Stimulated activated CD4-positive, alpha-beta T cell treated with anti-CD3 and anti-CD28 coated beads, Interleukin-15, amount 100 ng/mL, for 1 hour (primary cell): ENCODE results near the gene NRG3.

Experiments
- DNase-seq, 2 donors: peaks; one replicate each; pipeline ENCODE4 v3.0.0-alpha.2; 2020; ENCODE audit warnings: low read depth in 1 of 2, low spot score in 1 of 2

NRG3 gene

GRCh38 chr10:82084496-82084895 is 209.5 kb downstream of the NRG3 start:
- DNase-seq, result no peak

GRCh38 chr10:82084904-82085303 is 209.9 kb downstream of the NRG3 start:
- DNase-seq, result no peak

GRCh38 chr10:82089327-82089726 is 214.3 kb downstream of the NRG3 start:
- DNase-seq, result no peak

DNA sequence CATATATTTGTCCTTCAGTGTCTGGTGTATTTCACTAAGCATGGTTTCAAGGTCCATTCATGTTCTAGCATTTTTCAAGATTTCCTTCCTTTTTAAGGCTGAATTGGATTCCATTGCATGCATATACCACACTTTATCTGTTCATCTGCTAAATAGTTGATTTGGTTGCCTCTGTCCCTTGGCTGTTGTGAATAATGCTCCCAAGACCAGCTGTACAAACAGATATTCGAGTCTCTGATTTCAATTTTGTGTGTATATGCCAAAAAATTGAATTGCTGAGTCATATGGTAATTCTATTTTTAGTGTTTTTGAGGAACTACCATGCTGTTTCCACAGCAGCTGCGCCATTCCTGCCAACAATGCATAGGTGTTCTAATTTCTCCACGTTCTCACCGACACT is 216.4 kb downstream of the NRG3 start:
- no peak for DNase-seq

DNA sequence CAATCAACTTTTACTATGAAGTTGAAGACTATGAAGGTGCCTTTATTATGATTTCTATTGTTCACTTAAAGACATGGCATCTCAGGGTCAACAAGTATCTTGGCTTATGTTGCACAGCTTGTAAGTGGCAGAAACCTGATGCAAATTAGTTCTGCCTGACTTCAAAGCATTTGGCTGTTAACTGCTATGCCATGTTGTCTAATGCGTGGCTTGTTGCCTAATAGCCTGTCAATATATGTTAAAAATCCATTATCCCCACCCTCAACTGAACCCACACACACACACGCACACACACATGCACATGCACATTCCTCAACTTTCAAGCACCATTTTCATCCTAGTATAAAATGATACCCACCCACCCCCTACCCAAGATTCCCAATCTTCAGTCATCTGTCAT is 217.1 kb downstream of the NRG3 start:
- DNase-seq, result no peak

GRCh38 chr10:82124713-82125112 is 249.7 kb downstream of the NRG3 start:
- DNase-seq, result no peak

DNA sequence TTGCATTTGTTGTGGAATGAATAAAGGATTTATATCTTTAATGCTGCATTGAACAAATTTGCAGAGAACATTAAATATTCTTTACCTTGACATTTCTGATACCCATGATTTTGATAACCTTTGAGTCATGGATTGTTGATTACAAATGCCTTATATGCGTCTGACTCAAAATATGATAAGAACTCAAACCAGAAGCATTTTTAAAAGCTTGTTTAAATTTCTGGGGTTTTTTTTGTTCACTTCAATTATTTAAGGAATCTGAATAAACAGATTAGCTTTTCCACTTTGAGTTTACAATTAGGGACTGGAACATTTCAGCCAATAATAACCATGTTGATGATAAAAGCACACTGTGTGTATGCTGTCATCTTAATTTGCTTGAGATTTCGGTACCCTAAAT is 253.5 kb downstream of the NRG3 start:
- DNase-seq, result no peak

GRCh38 chr10:82136103-82136502 is 261.1 kb downstream of the NRG3 start:
- DNase-seq, result no peak

GRCh38 chr10:82144153-82144552 is 269.2 kb downstream of the NRG3 start:
- DNase-seq, result no peak

DNA sequence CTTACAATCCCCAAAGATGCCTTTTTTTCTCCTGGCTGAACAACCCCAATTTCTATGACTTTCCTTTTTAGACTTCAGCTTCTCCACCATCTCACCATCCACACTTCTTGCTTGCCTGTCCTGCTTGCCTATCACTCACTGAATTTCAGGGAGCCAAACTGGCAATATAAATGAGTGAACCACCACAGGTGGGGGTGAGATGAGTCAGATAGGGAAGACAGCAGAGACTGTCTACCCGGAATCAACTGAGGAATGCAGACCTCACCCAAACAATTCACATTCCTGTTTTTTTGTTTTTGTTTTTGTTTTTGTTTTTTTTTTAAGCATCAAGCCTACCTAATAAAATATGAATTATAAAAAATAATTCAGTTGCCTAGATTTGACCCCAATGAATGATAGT is 273.8 kb downstream of the NRG3 start:
- DNase-seq, result no peak

- no peak for DNase-seq
These were observed 274.7 kb downstream of the NRG3 start for GRCh38 chr10:82149674-82150073.

GRCh38 chr10:82150123-82150900 is 275.3 kb downstream of the NRG3 start:
- no peak for DNase-seq

- no peak for DNase-seq
These were observed 285.3 kb downstream of the NRG3 start for GRCh38 chr10:82160307-82160706.

DNA sequence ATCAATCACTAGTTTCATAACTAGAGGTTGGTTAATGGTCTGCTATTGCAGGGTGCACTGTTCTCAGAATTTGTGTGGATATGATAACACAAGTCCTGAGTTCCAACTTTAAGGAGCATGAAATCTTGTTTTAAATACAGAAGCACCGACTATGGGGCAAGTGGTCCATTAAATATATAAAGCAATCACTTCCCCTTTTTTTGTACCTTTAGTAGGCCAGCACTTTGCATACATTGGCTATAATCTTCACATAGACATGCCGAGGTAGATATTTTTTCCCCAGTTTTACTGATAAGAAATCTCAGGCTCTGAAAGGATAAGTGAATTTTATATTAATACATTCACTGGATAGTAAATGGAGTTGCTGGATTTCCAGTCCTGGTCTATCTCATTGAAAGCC is 286.3 kb downstream of the NRG3 start:
- DNase-seq, result no peak

DNA sequence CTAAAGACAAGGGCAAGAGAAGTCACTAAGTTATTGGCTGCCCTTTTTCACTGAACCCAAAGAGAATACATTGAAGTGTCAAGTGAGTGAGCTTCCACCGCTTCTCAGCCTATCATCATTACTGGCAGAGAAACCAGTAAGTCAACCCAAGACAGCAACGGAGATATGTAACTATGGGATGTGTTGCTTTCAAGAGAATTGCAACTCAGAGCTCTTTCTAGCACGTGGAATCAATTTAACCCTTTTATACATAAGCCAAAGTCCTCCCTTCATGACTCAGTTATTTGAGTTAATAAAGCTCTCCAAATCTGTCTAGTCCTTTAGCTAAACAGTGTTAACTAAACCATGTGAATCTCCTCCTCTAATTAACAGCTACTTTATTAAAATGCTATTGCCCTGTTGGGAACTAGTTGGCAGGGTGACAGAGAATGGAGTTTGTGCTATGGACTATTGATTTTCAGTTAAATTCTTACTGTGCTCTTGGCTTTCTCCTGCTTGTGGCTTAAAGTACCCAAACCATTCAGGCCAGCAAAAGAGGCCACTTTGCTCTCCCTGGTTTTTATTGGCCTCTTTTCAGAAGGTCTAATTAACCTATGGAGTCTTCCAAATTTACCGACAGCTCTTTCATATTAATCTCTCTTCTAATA is 287.7 kb downstream of the NRG3 start:
- DNase-seq, result no peak

- DNase-seq, result no peak
These were observed 296.9 kb downstream of the NRG3 start for GRCh38 chr10:82171899-82172298.

GRCh38 chr10:82176587-82176986 is 301.6 kb downstream of the NRG3 start:
- DNase-seq, result no peak

DNA sequence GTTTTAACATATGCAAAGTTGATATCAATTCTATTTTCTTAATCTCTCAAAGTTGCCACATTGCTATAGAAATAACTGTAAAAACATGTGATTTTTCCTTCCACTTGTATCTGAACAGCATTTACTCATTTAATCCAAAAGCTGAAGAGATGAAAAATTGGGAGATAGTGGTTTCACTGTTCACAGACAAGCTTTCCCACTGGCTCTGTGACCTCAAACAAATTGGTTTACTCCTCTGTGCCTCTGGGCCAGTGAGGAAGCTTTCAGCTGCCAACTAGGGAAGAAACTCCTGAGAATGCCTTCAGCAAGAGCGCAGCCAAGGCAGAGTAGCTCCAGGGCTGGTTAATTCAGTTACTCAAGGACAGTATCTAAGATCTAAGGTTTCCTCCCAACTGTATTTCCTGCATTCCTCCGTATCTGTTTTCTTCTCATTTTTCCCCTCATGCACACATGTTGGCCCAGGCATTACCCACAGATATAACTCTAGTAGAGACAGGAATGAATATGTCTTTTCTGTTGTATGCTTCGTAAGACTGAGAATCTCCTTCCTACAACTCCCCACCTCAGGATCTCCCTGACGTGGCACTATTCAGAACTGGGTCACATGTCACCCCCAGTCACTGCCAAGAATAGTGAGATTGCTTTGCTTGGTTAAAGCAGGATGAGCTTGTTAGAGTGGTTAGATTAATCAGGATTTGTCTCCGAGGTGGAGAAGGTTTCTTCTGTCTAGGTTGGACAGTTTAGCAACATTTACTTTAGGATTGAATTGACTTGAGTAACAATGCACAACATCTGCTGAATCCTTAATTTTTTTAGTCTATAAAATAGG is 315.7 kb downstream of the NRG3 start:
- DNase-seq, result no peak

- no peak for DNase-seq
These were observed 316.7 kb downstream of the NRG3 start for GRCh38 chr10:82191653-82192052.

- DNase-seq, result no peak
These were observed 317.7 kb downstream of the NRG3 start for GRCh38 chr10:82192665-82193064.

DNA sequence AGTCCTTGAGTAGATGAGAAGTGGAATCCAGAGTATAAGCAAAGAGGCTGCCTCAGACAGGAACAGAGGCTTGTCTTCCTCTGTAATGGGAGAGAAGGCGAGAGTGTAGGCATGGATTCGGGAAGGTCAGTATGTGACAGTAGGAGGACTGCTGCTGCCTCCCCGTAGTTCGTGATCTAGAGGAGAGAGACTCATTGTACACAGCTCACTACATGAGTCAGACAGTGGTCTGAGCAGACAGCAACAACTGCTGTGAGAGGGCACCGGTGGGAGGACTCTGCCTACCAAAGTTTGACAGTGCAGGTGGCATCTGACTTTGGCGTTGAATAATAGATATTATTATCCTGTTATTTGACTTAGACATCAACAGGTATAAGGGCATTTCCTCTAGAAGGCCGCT is 319.4 kb downstream of the NRG3 start:
- DNase-seq, result no peak

DNA sequence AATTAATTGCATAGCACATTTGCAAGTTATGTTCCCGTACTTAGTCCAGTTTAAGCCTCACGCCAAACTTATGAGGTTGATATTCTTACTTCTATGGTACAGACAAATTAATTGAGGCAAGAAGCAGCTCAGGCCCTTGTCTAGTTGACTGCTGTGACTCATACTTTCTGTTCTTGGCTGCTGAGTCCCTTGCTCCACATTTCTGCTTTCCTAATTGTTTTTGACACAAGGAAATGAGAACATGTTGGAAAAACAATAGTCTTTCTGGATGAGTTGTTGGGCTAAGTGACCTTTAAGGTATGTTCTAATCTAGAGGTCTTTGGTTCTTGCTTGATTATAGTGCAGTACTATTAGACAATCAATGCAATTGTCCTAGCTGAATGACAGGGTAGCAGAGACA is 331.8 kb downstream of the NRG3 start:
- DNase-seq, result no peak
